BE2C (cell line): ENCODE measurements around the gene PSME3.

ENCODE experiments used
- DNase-seq: peaks from one replicate; pipeline ENCODE4 v3.0.0-alpha.2; 2020
- H3K27me3 ChIP-seq: fragments of 250-450 bp; sonication (Bioruptor Pico); 2 replicates; pipeline ENCODE4 v1.5.1; 2020; ENCODE audit warnings: mild to moderate bottlenecking
- H3K36me3 ChIP-seq: fragments of 250-450 bp; sonication (Bioruptor Pico); 2 replicates; pipeline ENCODE4 v1.5.1; 2020; ENCODE audit warnings: mild to moderate bottlenecking
- H3K4me1 ChIP-seq: fragments of 250-450 bp; sonication (Bioruptor Pico); 2 replicates; pipeline ENCODE4 v1.5.1; 2020
- H3K4me3 ChIP-seq: 2 replicates; pipeline ENCODE4 v1.5.1; 2011; ENCODE audit warnings: low read depth, low read length
- H3K9me3 ChIP-seq: fragments of 250-450 bp; sonication (Bioruptor Pico); 2 replicates; pipeline ENCODE4 v1.5.1; 2020
- TF ChIP-seq, protein P1 (sequence below): IDR thresholded peaks from 2 replicates; pipeline ENCODE4 v1.5.1; 2012; ENCODE audit warnings: mild to moderate bottlenecking, low read depth, low read length

Gene PSME3

DNA sequence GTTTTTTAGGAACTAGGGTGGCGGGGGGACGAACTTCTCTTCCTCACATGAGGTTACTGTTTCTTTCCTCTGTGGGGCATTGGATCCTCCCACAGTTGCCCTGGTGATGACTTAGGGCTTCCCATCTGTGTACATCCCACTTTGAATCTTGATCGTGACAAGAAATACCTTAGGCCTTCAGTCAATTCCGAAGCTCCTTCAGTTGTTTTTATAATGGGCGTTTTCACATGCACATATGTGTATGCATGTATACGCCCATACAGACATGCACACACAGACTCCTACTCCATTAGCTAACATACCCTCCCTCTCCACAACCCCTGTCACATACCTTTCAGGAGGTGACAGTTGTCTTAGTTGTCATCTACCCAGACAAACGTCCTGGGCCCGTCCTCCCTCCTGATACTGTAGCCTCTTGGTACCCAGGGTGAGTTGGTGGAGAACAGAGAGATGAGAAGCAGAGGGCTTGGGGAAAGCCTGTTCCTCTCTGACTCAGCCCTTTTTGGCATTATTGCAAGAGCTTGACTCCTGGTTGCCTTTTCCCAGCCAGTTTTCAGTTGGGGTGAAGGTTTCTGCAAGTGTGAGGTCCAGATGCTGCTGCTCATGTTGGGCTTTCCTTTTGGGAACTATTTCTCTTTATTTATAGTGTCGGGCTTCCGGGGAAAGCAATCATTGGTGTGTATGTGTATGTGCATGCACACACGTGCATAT lies 8.9 kb downstream of the PSME3 start:
- no peak for DNase-seq
- Histone ChIP-seq H3K27me3 (no peaks in the 10 kb centered on the region), H3K9me3 (no peaks in the 10 kb centered on the region), H3K36me3 (peaks cover 61% of the 10 kb centered on the region), H3K4me1 (no peaks in the 10 kb centered on the region), H3K4me3 (no peak overlapping the region)
- TF ChIP-seq, protein P1, sequence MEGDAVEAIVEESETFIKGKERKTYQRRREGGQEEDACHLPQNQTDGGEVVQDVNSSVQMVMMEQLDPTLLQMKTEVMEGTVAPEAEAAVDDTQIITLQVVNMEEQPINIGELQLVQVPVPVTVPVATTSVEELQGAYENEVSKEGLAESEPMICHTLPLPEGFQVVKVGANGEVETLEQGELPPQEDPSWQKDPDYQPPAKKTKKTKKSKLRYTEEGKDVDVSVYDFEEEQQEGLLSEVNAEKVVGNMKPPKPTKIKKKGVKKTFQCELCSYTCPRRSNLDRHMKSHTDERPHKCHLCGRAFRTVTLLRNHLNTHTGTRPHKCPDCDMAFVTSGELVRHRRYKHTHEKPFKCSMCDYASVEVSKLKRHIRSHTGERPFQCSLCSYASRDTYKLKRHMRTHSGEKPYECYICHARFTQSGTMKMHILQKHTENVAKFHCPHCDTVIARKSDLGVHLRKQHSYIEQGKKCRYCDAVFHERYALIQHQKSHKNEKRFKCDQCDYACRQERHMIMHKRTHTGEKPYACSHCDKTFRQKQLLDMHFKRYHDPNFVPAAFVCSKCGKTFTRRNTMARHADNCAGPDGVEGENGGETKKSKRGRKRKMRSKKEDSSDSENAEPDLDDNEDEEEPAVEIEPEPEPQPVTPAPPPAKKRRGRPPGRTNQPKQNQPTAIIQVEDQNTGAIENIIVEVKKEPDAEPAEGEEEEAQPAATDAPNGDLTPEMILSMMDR: no peak

DNA sequence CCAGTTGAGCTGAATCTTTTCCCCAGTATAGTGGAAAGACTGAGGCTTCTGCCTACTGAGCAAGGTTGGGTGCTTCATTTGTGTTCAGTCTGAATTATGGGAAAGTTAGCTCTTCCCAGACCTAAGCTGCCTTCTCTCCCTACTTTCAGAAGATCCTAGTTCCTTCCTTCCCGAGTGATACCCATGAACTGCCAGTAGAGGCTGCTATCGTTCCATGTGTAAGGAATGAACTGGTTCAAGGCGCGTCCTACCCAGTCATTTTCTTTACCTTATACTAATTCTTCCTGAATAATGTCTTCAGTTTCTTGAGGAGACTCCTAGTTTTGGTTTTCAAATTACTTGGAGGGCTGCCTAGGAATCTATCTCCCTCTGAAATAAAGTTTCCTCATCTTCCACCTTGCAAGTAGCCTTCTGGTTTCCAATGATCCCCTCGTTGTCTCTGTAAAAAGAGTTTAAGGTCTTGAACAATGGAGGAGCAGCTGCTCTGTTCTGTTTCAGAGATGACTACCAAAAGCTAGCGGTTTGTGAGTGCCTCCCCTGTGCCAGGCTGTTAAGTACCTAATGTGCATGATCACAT lies 10.2 kb downstream of the PSME3 start:
- peak; percentile 45 for DNase-seq
- Histone ChIP-seq H3K4me3 (no peak overlapping the region), H3K9me3 (no peaks in the 10 kb centered on the region), H3K27me3 (no peaks in the 10 kb centered on the region), H3K36me3 (peaks cover 48% of the 10 kb centered on the region), H3K4me1 (no peaks in the 10 kb centered on the region)
- TF ChIP-seq, protein P1: peak; percentile 100

DNA sequence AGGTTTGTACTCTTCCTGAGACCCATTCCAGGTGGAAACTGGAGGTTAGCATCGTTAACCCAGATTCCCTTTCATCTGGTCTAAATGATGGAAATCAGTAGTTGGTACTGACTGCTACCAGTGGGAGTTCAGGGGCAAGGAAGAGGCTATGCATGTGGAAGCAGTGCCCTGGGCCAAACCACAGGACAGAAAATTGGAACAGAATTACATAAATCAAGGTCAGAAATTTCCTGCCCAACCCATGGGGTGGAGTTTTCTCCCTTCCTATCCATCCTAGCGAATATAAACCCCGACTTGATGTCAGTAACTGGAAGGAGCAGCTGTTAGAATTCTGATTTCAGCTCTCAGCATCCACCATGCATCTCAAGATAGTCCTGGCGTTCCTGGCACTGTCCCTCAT lies 11.1 kb downstream of the PSME3 start, which contains the start of gene AOC2:
Gene AOC2, plus strand, starts transcription at position 310 of the 400 bp plus-strand sequence. Its CDS starts 47 bp downstream, at position 357.
- Histone ChIP-seq H3K36me3 (peaks cover 39% of the 10 kb centered on the region), H3K27me3 (no peaks in the 10 kb centered on the region), H3K4me1 (no peaks in the 10 kb centered on the region), H3K4me3 (no peak within 1 kb of the TSS), H3K9me3 (no peaks in the 10 kb centered on the region)
- DNase-seq: no peak
- TF ChIP-seq, protein P1: no peak

DNA sequence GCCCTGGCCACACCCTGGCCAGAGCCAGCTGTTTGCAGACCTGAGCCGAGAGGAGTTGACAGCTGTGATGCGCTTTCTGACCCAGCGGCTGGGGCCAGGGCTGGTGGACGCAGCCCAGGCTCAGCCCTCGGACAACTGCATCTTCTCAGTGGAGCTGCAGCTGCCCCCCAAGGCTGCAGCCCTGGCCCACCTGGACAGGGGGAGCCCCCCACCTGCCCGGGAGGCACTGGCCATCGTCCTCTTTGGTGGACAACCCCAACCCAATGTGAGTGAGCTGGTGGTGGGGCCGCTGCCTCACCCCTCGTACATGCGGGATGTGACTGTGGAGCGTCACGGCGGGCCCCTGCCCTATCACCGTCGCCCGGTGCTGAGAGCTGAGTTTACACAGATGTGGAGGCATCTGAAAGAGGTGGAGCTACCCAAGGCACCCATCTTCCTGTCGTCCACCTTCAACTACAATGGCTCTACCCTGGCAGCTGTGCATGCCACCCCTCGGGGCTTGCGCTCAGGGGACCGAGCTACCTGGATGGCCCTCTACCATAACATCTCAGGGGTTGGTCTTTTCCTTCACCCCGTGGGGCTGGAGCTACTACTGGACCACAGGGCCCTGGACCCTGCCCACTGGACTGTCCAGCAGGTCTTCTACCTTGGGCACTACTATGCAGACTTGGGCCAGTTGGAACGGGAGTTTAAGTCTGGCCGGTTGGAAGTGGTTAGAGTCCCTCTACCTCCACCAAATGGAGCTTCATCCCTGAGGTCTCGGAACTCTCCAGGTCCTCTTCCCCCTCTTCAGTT lies 11.8 kb downstream of the PSME3 start:
- TF ChIP-seq, protein P1: no peak
- no peak for DNase-seq
- H3K4me1 ChIP-seq: no peaks in the 10 kb centered on the region
- H3K4me3 ChIP-seq: no peak overlapping the region
- no peaks in the 10 kb centered on the region for H3K9me3 ChIP-seq
- H3K27me3 ChIP-seq: no peaks in the 10 kb centered on the region
- H3K36me3 ChIP-seq: peaks cover 34% of the 10 kb centered on the region

DNA sequence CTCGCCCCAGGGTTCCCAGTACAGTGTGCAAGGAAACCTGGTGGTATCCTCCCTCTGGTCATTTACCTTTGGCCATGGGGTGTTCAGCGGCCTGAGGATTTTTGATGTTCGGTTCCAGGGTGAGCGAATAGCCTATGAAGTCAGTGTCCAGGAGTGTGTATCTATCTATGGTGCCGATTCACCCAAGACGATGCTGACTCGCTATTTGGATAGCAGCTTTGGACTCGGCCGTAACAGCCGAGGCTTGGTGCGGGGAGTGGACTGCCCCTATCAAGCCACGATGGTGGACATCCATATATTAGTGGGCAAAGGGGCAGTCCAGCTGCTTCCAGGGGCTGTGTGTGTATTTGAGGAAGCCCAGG lies 12.3 kb downstream of the PSME3 start:
- TF ChIP-seq, protein P1: no peak
- Histone ChIP-seq H3K4me1 (no peaks in the 10 kb centered on the region), H3K27me3 (no peaks in the 10 kb centered on the region), H3K4me3 (no peak overlapping the region), H3K9me3 (no peaks in the 10 kb centered on the region), H3K36me3 (peaks cover 29% of the 10 kb centered on the region)
- no peak for DNase-seq
